ENCODE results near the gene HSBP1L1. TPM values are rescaled to one million over a fixed set of nuclear protein-coding genes. Genes with fewer than 3 reads are reported as not detected.

HSBP1L1 gene
- total and polyA plus RNA-seq, 2 of the 8 experiments (the other 6 are each of a cell fraction or from before 2014, with no cell fraction given), result 1.0 to 1.3 TPM

DNA sequence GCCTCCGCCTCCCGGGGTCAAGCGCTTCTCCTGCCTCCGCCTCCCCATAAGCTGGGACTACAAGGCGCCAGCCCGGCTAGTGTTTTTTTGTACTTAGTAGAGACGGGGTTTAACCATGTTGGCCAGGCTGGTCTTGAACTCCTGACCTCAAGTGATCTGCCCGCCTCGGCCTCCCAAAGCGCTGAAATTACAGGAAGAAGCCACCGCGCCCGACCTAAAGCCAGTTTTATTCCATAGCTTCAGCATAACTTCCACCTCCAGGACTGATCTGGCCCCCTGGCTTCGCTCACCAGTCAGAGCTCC is 24.7 kb downstream of the HSBP1L1 start (continued):
- no peak for TF ChIP-seq EP300 (IDR thresholded peaks at IDR 0.05; ENCODE audit: borderline replicate concordance in 1 of 2, low read depth in 2 of 2, low read length in 2 of 2)
- TF ChIP-seq KDM4A (IDR thresholded peaks at IDR 0.05; ENCODE audit: low read depth, low read length, severe bottlenecking), result no peak
- TF ChIP-seq MAFK (IDR thresholded peaks at IDR 0.05; ENCODE audit: low read depth, low read length), result no peak
- TF ChIP-seq RBBP5 (IDR thresholded peaks at IDR 0.05; ENCODE audit: borderline replicate concordance, low read depth, low read length), result no peak
- no peak for TF ChIP-seq CHD1 (IDR thresholded peaks at IDR 0.05; ENCODE audit: low read depth, low read length)
- no peak for TF ChIP-seq ATF2 (IDR thresholded peaks at IDR 0.05; ENCODE audit: low read length)
- no peak for TF ChIP-seq TEAD4 (IDR thresholded peaks at IDR 0.05; ENCODE audit: low read depth, low read length)
